NCI-H345 treated with DMSO at 0.1 percent for 48 hours (cell line): ENCODE results near the gene LYPD6.
A peak's percentile ranks its signal among the peaks of the same experiment; 100 is the strongest.
"Not testable (repeated sequence)": the region's sequence is repeated elsewhere in the genome, so short reads cannot be mapped to it uniquely, and the experiment has no call there.

Experiments used
- DNase-seq: peaks from one replicate; lab custom pipeline; 2025; ENCODE audit not compliant: unreplicated experiment; lab: John Stamatoyannopoulos, UW

LYPD6 gene

GRCh38 chr2:149330127-149331022 is at the start of gene LYPD6:
Gene LYPD6 (plus strand): TSS chr2:149330587. CDS start chr2:149437709, 107,122 bp downstream.
- DNase-seq = peak; percentile 74

- no peak for DNase-seq
Measured at GRCh38 chr2:149281441-149281840, 48.9 kb upstream of the LYPD6 start.

GRCh38 chr2:149290662-149291061 is 39.7 kb upstream of the LYPD6 start:
- DNase-seq = no peak

GRCh38 chr2:149291881-149292280 is 38.5 kb upstream of the LYPD6 start:
- DNase-seq = no peak

- DNase-seq = no peak
Measured at GRCh38 chr2:149296031-149296430, 34.4 kb upstream of the LYPD6 start.

- no peak for DNase-seq
Measured at GRCh38 chr2:149307014-149307413, 23.4 kb upstream of the LYPD6 start.

GRCh38 chr2:149310349-149310748 is 20.0 kb upstream of the LYPD6 start:
- no peak for DNase-seq

GRCh38 chr2:149312039-149312438 is 18.3 kb upstream of the LYPD6 start:
- DNase-seq = no peak

GRCh38 chr2:149313512-149313972 is 16.8 kb upstream of the LYPD6 start:
- peak; percentile 99 for DNase-seq

GRCh38 chr2:149314687-149315086 is 15.7 kb upstream of the LYPD6 start:
- DNase-seq = peak; percentile 53

GRCh38 chr2:149315461-149315860 is 14.9 kb upstream of the LYPD6 start:
- no peak for DNase-seq

- not testable (repeated sequence) for DNase-seq
Measured at GRCh38 chr2:149318566-149318965, 11.8 kb upstream of the LYPD6 start.

GRCh38 chr2:149320362-149320761 is 10.0 kb upstream of the LYPD6 start:
- DNase-seq = no peak

- DNase-seq = no peak
Measured at GRCh38 chr2:149329068-149329467, 1.3 kb upstream of the LYPD6 start.

GRCh38 chr2:149329489-149330126 is 779 bp upstream of the LYPD6 start:
- DNase-seq = peak; percentile 82

- DNase-seq = peak; percentile 23
Measured at GRCh38 chr2:149331023-149331400, 625 bp downstream of the LYPD6 start.

GRCh38 chr2:149332364-149332763 is 2.0 kb downstream of the LYPD6 start:
- no peak for DNase-seq

GRCh38 chr2:149333636-149334035 is 3.2 kb downstream of the LYPD6 start:
- DNase-seq = no peak

- DNase-seq = no peak
Measured at GRCh38 chr2:149334156-149334555, 3.8 kb downstream of the LYPD6 start.

- no peak for DNase-seq
Measured at GRCh38 chr2:149339324-149339723, 8.9 kb downstream of the LYPD6 start.

- DNase-seq = no peak
Measured at GRCh38 chr2:149342509-149342908, 12.1 kb downstream of the LYPD6 start.

- DNase-seq = no peak
Measured at GRCh38 chr2:149344105-149344504, 13.7 kb downstream of the LYPD6 start.
